Gastroesophageal sphincter (tissue), 3 donors: ENCODE data around the gene ACP1.

Source experiments
- CTCF ChIP-seq, 4 experiments: fragments of 200-600 bp in 2 of 4; fragments of 450-650 bp in 2 of 4; sonication (generic) in 1 of 4; IDR thresholded peaks; one replicate each; pipeline ENCODE4 v1.5.1; 2017 to 2019; ENCODE audit warnings: antibody characterized with exemption in 4 of 4, mild to moderate bottlenecking in 2 of 4, moderate library complexity in 2 of 4
- POLR2A ChIP-seq, 2 donors: fragments of 450-650 bp; IDR thresholded peaks; one replicate each; pipeline ENCODE4 v1.6.1; 2017; ENCODE audit warnings: antibody characterized with exemption in 2 of 2, mild to moderate bottlenecking in 2 of 2, moderate library complexity in 1 of 2

- TF ChIP-seq CTCF (IDR thresholded peaks at IDR 0.05), result no peak
- no peak for TF ChIP-seq POLR2A (IDR thresholded peaks at IDR 0.05)
Measured at GRCh38 chr2:255195-255594, 9.6 kb upstream of the ACP1 start.
